Neural cell (in vitro differentiated cells): ENCODE data around the gene MOGAT3. TPM values are rescaled to one million over a fixed set of nuclear protein-coding genes. Genes with fewer than 3 reads are reported as not detected.

Experiments
- H2AFZ ChIP-seq: fragments of 200-600, 300-800 bp; sonication (generic), shearing (Covaris generic); 2 replicates; pipeline ENCODE4 v1.6.0; 2014; ENCODE audit warnings: low read depth, mild to moderate bottlenecking, antibody characterized with exemption, low read length, moderate library complexity
- H3F3A ChIP-seq: fragments of 200-600 bp; shearing (Covaris generic); 2 replicates; pipeline ENCODE4 v1.6.1; 2016; ENCODE audit warnings: mild to moderate bottlenecking, moderate library complexity, mixed read lengths, antibody characterized with exemption, low read length; ENCODE audit not compliant: insufficient read depth, poor library complexity, severe bottlenecking
- H3K27ac ChIP-seq: fragments of 200-600, 300-800 bp; sonication (generic), shearing (Covaris generic); 2 replicates; pipeline ENCODE4 v1.5.1; 2014; ENCODE audit warnings: mild to moderate bottlenecking, low read length, moderate library complexity
- H3K27me3 ChIP-seq: fragments of 300-800, 200-600 bp; sonication (generic), shearing (Covaris generic); 2 replicates; pipeline ENCODE4 v1.6.0; 2014; ENCODE audit warnings: mild to moderate bottlenecking, low read depth, low read length, moderate library complexity; ENCODE audit not compliant: insufficient read depth
- H3K36me3 ChIP-seq: fragments of 300-800, 200-600 bp; sonication (generic), shearing (Covaris generic); 2 replicates; pipeline ENCODE4 v1.5.1; 2014; ENCODE audit warnings: mild to moderate bottlenecking, antibody characterized with exemption, low read length, moderate library complexity; ENCODE audit not compliant: insufficient read depth
- H3K4me2 ChIP-seq: fragments of 300-800, 200-600 bp; sonication (generic), shearing (Covaris generic); 2 replicates; pipeline ENCODE4 v1.6.0; 2014; ENCODE audit warnings: mild to moderate bottlenecking, low read length
- H3K4me3 ChIP-seq: fragments of 300-800, 200-600 bp; sonication (generic), shearing (Covaris generic); 2 replicates; pipeline ENCODE4 v1.5.1; 2014; ENCODE audit warnings: mild to moderate bottlenecking, low read length, moderate library complexity
- H3K79me2 ChIP-seq: fragments of 200-600 bp; shearing (Covaris generic); replicated peaks from 2 replicates; pipeline ENCODE4 v1.6.0; 2014; ENCODE audit warnings: mild to moderate bottlenecking, low read length, moderate library complexity; ENCODE audit not compliant: insufficient read depth
- H3K9ac ChIP-seq: fragments of 300-800, 200-600 bp; sonication (generic), shearing (Covaris generic); 2 replicates; pipeline ENCODE4 v1.6.1; 2016; ENCODE audit warnings: mild to moderate bottlenecking, low read length, mixed read lengths
- H3K9me2 ChIP-seq: fragments of 200-600 bp; shearing (Covaris generic); 2 replicates; pipeline ENCODE4 v1.6.1; 2016; ENCODE audit warnings: mild to moderate bottlenecking, low read length, mixed read lengths; ENCODE audit not compliant: insufficient read depth
- H3K9me3 ChIP-seq: fragments of 200-600, 300-800 bp; sonication (generic), shearing (Covaris generic); 2 replicates; pipeline ENCODE4 v1.6.1; 2016; ENCODE audit warnings: mild to moderate bottlenecking, mixed run types, low read length, moderate library complexity, mixed read lengths
- H4K20me1 ChIP-seq: fragments of 200-600 bp; shearing (Covaris generic); 2 replicates; pipeline ENCODE4 v1.6.1; 2016; ENCODE audit warnings: mild to moderate bottlenecking, mixed run types; ENCODE audit not compliant: insufficient read depth
- CTCF ChIP-seq: fragments of 450-650 bp; IDR thresholded peaks from 2 replicates; pipeline ENCODE4 v1.5.1; 2014; ENCODE audit warnings: antibody characterized with exemption, mild to moderate bottlenecking, moderate library complexity; ENCODE audit not compliant: poor library complexity, severe bottlenecking
- EP300 ChIP-seq: fragments of 450-650 bp; conservative IDR thresholded peaks from 2 replicates; pipeline ENCODE4 v1.6.1; 2014; ENCODE audit warnings: antibody characterized with exemption, mild to moderate bottlenecking, moderate library complexity; ENCODE audit not compliant: poor library complexity, severe bottlenecking
- EZH2 ChIP-seq: fragments of 200-600, 300-800 bp; shearing (Covaris generic), sonication (generic); IDR thresholded peaks from 2 replicates; pipeline ENCODE4 v1.6.1; 2014; ENCODE audit warnings: antibody characterized with exemption, low read length, borderline replicate concordance, mild to moderate bottlenecking; ENCODE audit not compliant: insufficient read depth, poor library complexity, severe bottlenecking
- MXI1 ChIP-seq: fragments of 450-650 bp; conservative IDR thresholded peaks from 2 replicates; pipeline ENCODE4 v1.6.1; 2014; ENCODE audit warnings: antibody characterized with exemption, mild to moderate bottlenecking; ENCODE audit not compliant: poor library complexity, severe bottlenecking
- POLR2AphosphoS5 ChIP-seq: IDR thresholded peaks from 2 replicates; pipeline ENCODE4 v1.6.1; 2012
- RAD21 ChIP-seq: fragments of 450-650 bp; conservative IDR thresholded peaks from 2 replicates; pipeline ENCODE4 v1.6.1; 2014; ENCODE audit warnings: antibody characterized with exemption, mild to moderate bottlenecking, moderate library complexity
- REST ChIP-seq: IDR thresholded peaks from 2 replicates; pipeline ENCODE4 v1.6.1; 2012; ENCODE audit warnings: borderline replicate concordance
- SMC3 ChIP-seq: fragments of 450-650 bp; conservative IDR thresholded peaks from 2 replicates; pipeline ENCODE4 v1.6.1; 2014; ENCODE audit warnings: antibody characterized with exemption, mild to moderate bottlenecking, moderate library complexity; ENCODE audit not compliant: poor library complexity
- TAF1 ChIP-seq: IDR thresholded peaks from 2 replicates; pipeline ENCODE4 v1.6.1; 2012; ENCODE audit warnings: low read depth
- polyA plus RNA-seq: library from polyadenylated mRNA; depleted of rRNA; stranded (reverse); fragments of >200 nt; gene quantifications from 2 replicates; pipeline ENCODE4 v1.2.3, GENCODE V29; 2014

The MOGAT3 gene
- polyA plus RNA-seq, 1 donor from 2014 or later, result not detected

- Histone ChIP-seq H3K9me2 (no peaks in the 10 kb centered on the region), H3K9ac (no peak overlapping the region), H3K4me2 (no peak overlapping the region), H4K20me1 (no peaks in the 10 kb centered on the region), H3K9me3 (no peaks in the 10 kb centered on the region), H3K27ac (no peak overlapping the region), H2AFZ (no peak overlapping the region), H3K4me3 (no peak overlapping the region), H3K79me2 (no peaks in the 10 kb centered on the region), H3K27me3 (no peaks in the 10 kb centered on the region), H3K36me3 (no peaks in the 10 kb centered on the region), H3F3A (no peaks in the 10 kb centered on the region)
- TF ChIP-seq POLR2AphosphoS5 (no peak), CTCF (no peak), TAF1 (no peak), EZH2 (no peak), REST (no peak), MXI1 (no peak), SMC3 (no peak), EP300 (no peak)
Observed at GRCh38 chr7:101232141-101232850, 31.5 kb upstream of the MOGAT3 start.

GRCh38 chr7:101231644-101232043 lies 30.8 kb upstream of the MOGAT3 start:
- Histone ChIP-seq H3K4me3 (no peak overlapping the region), H3K27ac (no peak overlapping the region), H3F3A (no peaks in the 10 kb centered on the region), H4K20me1 (no peaks in the 10 kb centered on the region), H3K36me3 (no peaks in the 10 kb centered on the region), H2AFZ (no peak overlapping the region), H3K9ac (no peak overlapping the region), H3K9me3 (no peaks in the 10 kb centered on the region), H3K79me2 (no peaks in the 10 kb centered on the region), H3K4me2 (no peak overlapping the region), H3K27me3 (no peaks in the 10 kb centered on the region), H3K9me2 (no peaks in the 10 kb centered on the region)
- TF ChIP-seq TAF1, result no peak
- no peak for TF ChIP-seq RAD21
- TF ChIP-seq REST, result no peak
- no peak for TF ChIP-seq CTCF
- no peak for TF ChIP-seq EP300
- no peak for TF ChIP-seq SMC3
- TF ChIP-seq MXI1, result no peak
- TF ChIP-seq POLR2AphosphoS5, result no peak
- no peak for TF ChIP-seq EZH2
